NCI-H128 (cell line): Measurements from ENCODE around the gene MYH7.

ENCODE experiments used
- DNase-seq: peaks from one replicate; lab custom pipeline; 2025; ENCODE audit not compliant: unreplicated experiment; lab: John Stamatoyannopoulos, UW

MYH7 gene

GRCh38 chr14:23375527-23376251, 59.8 kb downstream of the MYH7 start:
- no peak for DNase-seq

GRCh38 chr14:23373041-23373440, 62.4 kb downstream of the MYH7 start:
- DNase-seq, result no peak

GRCh38 chr14:23372509-23372908, 63.0 kb downstream of the MYH7 start, which contains the start of gene IL25:
IL25 (plus strand) TSS chr14:23372809.
- no peak for DNase-seq

GRCh38 chr14:23371865-23372264, 63.6 kb downstream of the MYH7 start:
- DNase-seq, result no peak

- DNase-seq, result no peak
Measured at GRCh38 chr14:23370221-23370620, 65.2 kb downstream of the MYH7 start.

- DNase-seq, result no peak
Measured at GRCh38 chr14:23366426-23366921, 69.0 kb downstream of the MYH7 start.

GRCh38 chr14:23365732-23366425, 69.6 kb downstream of the MYH7 start:
- no peak for DNase-seq

GRCh38 chr14:23365036-23365731, 70.3 kb downstream of the MYH7 start, which contains the start of gene EFS:
EFS (minus strand) TSS chr14:23365172; CDS start chr14:23365025, 147 bp downstream.
- DNase-seq, result no peak

GRCh38 chr14:23364164-23365035, 71.1 kb downstream of the MYH7 start:
- DNase-seq, result no peak
